HepG2 (cell line): ENCODE results near the gene AHCY. TPM values are rescaled to one million over a fixed set of nuclear protein-coding genes. Genes with fewer than 3 reads are reported as not detected.

Experiments used
- FIP1L1 ChIP-seq: fragments of 200-400 bp; formaldehyde crosslinking; IDR thresholded peaks from 2 replicates; pipeline ENCODE4 v1.6.1; 2018; ENCODE audit warnings: low read depth, mild to moderate bottlenecking, low read length, moderate library complexity, borderline replicate concordance; ENCODE audit not compliant: insufficient read depth
- FOXM1 ChIP-seq: sonication (generic); formaldehyde crosslinking; IDR thresholded peaks from 2 replicates; pipeline ENCODE4 v1.5.0; 2020; ENCODE audit warnings: missing genetic modification reagents
- GATAD1 ChIP-seq: IDR thresholded peaks from 2 replicates; pipeline ENCODE4 v1.6.1; 2016; ENCODE audit warnings: missing genetic modification reagents, missing compliant biosample characterization
- HNF1B ChIP-seq: sonication (generic); formaldehyde crosslinking; IDR thresholded peaks from 2 replicates; pipeline ENCODE4 v1.5.1; 2020; ENCODE audit warnings: mild to moderate bottlenecking, moderate library complexity, missing genetic modification reagents
- MIER3 ChIP-seq: IDR thresholded peaks from 2 replicates; pipeline ENCODE4 v1.6.1; 2016; ENCODE audit warnings: missing compliant biosample characterization, borderline replicate concordance
- NFAT5 ChIP-seq: sonication (generic); formaldehyde crosslinking; IDR thresholded peaks from 2 replicates; pipeline ENCODE4 v1.4.0; 2020; ENCODE audit warnings: missing genetic modification reagents
- RARA ChIP-seq: IDR thresholded peaks from 2 replicates; pipeline ENCODE4 v1.6.1; 2016; ENCODE audit warnings: missing genetic modification reagents, missing compliant biosample characterization
- ZNF3 ChIP-seq: IDR thresholded peaks from 2 replicates; pipeline ENCODE4 v1.7.0; 2017; ENCODE audit warnings: inconsistent platforms
- ZNF407 ChIP-seq: sonication (generic); formaldehyde crosslinking; IDR thresholded peaks from one replicate; pipeline ENCODE4 v1.5.1; 2020; ENCODE audit warnings: mild to moderate bottlenecking, missing genetic modification reagents; ENCODE audit errors: not compliant biosample characterization
- polyA plus RNA-seq, 8 experiments: library from polyadenylated mRNA; depleted of rRNA in 3 of 8; stranded (reverse) in 7 of 8; unstranded in 1 of 8; fragments of >200 nt; fragmentation: Illumina TruSeq in 4 of 8; extraction: Trizol in 4 of 8; gene quantifications; 2 replicates each; pipeline versions ENCODE4 v1.2.1 to v1.2.3, GENCODE V29; 2011 to 2016; ENCODE audit warnings: low read depth in 4 of 8, missing spikeins in 1 of 8, mixed read lengths in 1 of 8; ENCODE audit not compliant: insufficient read depth in 1 of 8
- total RNA-seq, 5 experiments: library from RNA; depleted of rRNA; stranded (reverse); fragments of >200 nt; fragmentation: Illumina TruSeq; extraction: Trizol; gene quantifications; 2 replicates each; pipeline ENCODE4 v1.2.3, GENCODE V29; 2016; ENCODE audit warnings: low read depth in 1 of 5
- TF ChIP-seq, protein P1 (sequence below): sonication (generic); formaldehyde crosslinking; IDR thresholded peaks from 2 replicates; pipeline ENCODE4 v1.5.1; 2020; ENCODE audit warnings: mild to moderate bottlenecking, missing genetic modification reagents, moderate library complexity

Gene AHCY
- total and polyA plus RNA-seq, 2 of the 13 experiments (the other 11 are each of a cell fraction or from before 2014, with no cell fraction given): 407 to 419 TPM

DNA sequence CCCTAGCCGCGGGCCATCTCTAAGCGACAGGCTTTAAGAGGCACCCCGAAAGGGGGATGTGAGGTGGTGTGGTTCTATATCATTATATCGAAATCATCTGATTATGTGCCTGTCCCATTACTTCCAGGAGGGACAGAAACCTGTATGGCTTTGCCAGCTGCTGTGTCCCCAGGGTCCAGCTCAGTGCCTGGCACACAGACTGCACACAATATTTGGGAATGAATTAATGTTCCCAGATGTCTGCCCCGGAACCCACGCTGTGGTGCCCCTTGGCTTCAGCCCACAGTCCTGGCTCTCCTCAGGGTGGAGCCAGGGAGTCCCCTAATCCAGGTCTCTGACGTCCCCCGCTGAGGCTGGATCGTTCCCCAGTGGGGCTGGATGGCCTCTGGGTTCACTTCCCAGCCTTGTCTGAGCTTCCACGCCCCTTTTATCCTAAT lies 8.9 kb upstream of the AHCY start (continued):
- no peak for TF ChIP-seq NFAT5 (CRISPR knock-in tag)
- TF ChIP-seq ZNF3 (CRISPR knock-in tag): peak; percentile 99
- no peak for TF ChIP-seq MIER3 (CRISPR knock-in tag)
- no peak for TF ChIP-seq FIP1L1
- no peak for TF ChIP-seq RARA (CRISPR knock-in tag)
- TF ChIP-seq GATAD1 (CRISPR knock-in tag): no peak
- no peak for TF ChIP-seq FOXM1 (CRISPR knock-in tag)
- TF ChIP-seq ZNF407: no peak
- TF ChIP-seq HNF1B: 0 out of 2 replicates have a peak, but pooled peaks have one; percentile 20
- TF ChIP-seq, protein P1, sequence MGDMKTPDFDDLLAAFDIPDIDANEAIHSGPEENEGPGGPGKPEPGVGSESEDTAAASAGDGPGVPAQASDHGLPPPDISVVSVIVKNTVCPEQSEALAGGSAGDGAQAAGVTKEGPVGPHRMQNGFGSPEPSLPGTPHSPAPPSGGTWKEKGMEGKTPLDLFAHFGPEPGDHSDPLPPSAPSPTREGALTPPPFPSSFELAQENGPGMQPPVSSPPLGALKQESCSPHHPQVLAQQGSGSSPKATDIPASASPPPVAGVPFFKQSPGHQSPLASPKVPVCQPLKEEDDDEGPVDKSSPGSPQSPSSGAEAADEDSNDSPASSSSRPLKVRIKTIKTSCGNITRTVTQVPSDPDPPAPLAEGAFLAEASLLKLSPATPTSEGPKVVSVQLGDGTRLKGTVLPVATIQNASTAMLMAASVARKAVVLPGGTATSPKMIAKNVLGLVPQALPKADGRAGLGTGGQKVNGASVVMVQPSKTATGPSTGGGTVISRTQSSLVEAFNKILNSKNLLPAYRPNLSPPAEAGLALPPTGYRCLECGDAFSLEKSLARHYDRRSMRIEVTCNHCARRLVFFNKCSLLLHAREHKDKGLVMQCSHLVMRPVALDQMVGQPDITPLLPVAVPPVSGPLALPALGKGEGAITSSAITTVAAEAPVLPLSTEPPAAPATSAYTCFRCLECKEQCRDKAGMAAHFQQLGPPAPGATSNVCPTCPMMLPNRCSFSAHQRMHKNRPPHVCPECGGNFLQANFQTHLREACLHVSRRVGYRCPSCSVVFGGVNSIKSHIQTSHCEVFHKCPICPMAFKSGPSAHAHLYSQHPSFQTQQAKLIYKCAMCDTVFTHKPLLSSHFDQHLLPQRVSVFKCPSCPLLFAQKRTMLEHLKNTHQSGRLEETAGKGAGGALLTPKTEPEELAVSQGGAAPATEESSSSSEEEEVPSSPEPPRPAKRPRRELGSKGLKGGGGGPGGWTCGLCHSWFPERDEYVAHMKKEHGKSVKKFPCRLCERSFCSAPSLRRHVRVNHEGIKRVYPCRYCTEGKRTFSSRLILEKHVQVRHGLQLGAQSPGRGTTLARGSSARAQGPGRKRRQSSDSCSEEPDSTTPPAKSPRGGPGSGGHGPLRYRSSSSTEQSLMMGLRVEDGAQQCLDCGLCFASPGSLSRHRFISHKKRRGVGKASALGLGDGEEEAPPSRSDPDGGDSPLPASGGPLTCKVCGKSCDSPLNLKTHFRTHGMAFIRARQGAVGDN: no peak
